Loucy (cell line): Measurements from ENCODE around the gene ACOXL.

ENCODE experiments used
- H2AFZ ChIP-seq: fragments of 200-600 bp; sonication (generic); 2 replicates; pipeline ENCODE4 v1.6.0; 2016; ENCODE audit warnings: antibody characterized with exemption, mild to moderate bottlenecking, low read length, moderate library complexity
- H3F3A ChIP-seq: fragments of 200-600 bp; 2 replicates; pipeline ENCODE4 v1.6.0; 2016; ENCODE audit warnings: antibody characterized with exemption, low read depth, mild to moderate bottlenecking
- H3K27me3 ChIP-seq: fragments of 200-600 bp; sonication (generic); 2 replicates; pipeline ENCODE4 v1.6.1; 2014; ENCODE audit warnings: low read length, mild to moderate bottlenecking; ENCODE audit not compliant: insufficient read depth, poor library complexity, severe bottlenecking
- H3K36me3 ChIP-seq: fragments of 200-600 bp; sonication (generic); 2 replicates; pipeline ENCODE4 v1.6.1; 2016; ENCODE audit warnings: low read length; ENCODE audit not compliant: insufficient read depth
- H3K4me1 ChIP-seq: fragments of 200-600 bp; sonication (generic); 2 replicates; pipeline ENCODE4 v1.5.1; 2014; ENCODE audit warnings: low read length, mild to moderate bottlenecking; ENCODE audit not compliant: insufficient read depth, poor library complexity, severe bottlenecking
- H3K4me2 ChIP-seq: fragments of 200-600 bp; sonication (generic); 2 replicates; pipeline ENCODE4 v1.6.0; 2014; ENCODE audit warnings: antibody characterized with exemption, low read length, low read depth, mild to moderate bottlenecking; ENCODE audit not compliant: poor library complexity, severe bottlenecking
- H3K4me3 ChIP-seq: fragments of 200-600 bp; sonication (generic); 2 replicates; pipeline ENCODE4 v1.5.1; 2014; ENCODE audit warnings: low read length, mild to moderate bottlenecking, mixed read lengths; ENCODE audit not compliant: poor library complexity, severe bottlenecking
- H3K79me2 ChIP-seq: fragments of 200-600 bp; sonication (generic); 2 replicates; pipeline ENCODE4 v1.6.1; 2014; ENCODE audit warnings: low read length; ENCODE audit not compliant: insufficient read depth
- H3K9ac ChIP-seq: fragments of 200-600 bp; sonication (generic); 2 replicates; pipeline ENCODE4 v1.6.0; 2014; ENCODE audit warnings: mild to moderate bottlenecking, low read depth, low read length, moderate library complexity; ENCODE audit not compliant: poor library complexity, severe bottlenecking
- H3K9me2 ChIP-seq: fragments of 200-600 bp; sonication (generic); replicated peaks from 2 replicates; pipeline ENCODE4 v1.6.1; 2016; ENCODE audit warnings: low read depth, low read length, mixed read lengths
- H3K9me3 ChIP-seq: fragments of 200-600 bp; sonication (generic); 2 replicates; pipeline ENCODE4 v1.6.1; 2014; ENCODE audit warnings: mild to moderate bottlenecking, antibody characterized with exemption, low read length, low read depth; ENCODE audit not compliant: insufficient read depth
- H4K20me1 ChIP-seq: fragments of 200-600 bp; sonication (generic); 2 replicates; pipeline ENCODE4 v1.6.0; 2014; ENCODE audit warnings: antibody characterized with exemption, low read length, mild to moderate bottlenecking; ENCODE audit not compliant: insufficient read depth, poor library complexity, severe bottlenecking
- CTCF ChIP-seq: fragments of 200-600 bp; sonication (generic); conservative IDR thresholded peaks from 2 replicates; pipeline ENCODE4 v1.5.1; 2014; ENCODE audit warnings: mild to moderate bottlenecking, antibody characterized with exemption, low read length
- EZH2phosphoT487 ChIP-seq: fragments of 200-600 bp; IDR thresholded peaks from 2 replicates; pipeline ENCODE4 v1.6.1; 2018; ENCODE audit warnings: antibody characterized with exemption, mild to moderate bottlenecking, moderate library complexity, borderline replicate concordance

Gene ACOXL

DNA sequence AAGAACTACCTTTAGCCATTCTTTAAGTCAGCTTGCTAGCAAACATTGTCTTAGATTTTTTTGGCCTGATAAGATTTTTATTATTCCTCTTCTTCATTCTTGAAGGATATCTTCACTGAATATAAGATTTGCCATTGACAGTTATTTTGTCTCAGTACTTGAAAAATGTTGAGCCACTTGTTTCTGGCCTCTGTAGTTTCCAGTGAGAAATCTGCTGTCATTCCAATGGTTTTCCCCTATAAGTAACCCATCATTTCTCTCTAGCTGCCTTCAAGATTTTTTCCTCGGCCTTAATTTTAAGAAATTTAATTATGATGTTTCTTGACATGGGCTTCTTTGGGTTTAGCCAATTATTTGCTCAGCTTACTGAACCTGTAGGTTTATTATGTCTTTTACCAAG lies 32.6 kb downstream of the ACOXL start:
- no peak overlapping the region for H2AFZ ChIP-seq
- no peak overlapping the region for H3K4me2 ChIP-seq
- H3K27me3 ChIP-seq, result no peaks in the 10 kb centered on the region
- no peak overlapping the region for H3K4me3 ChIP-seq
- TF ChIP-seq CTCF (no peak), EZH2phosphoT487 (no peak)
- H3K9me2 ChIP-seq, result no peaks in the 10 kb centered on the region
- H4K20me1 ChIP-seq, result no peaks in the 10 kb centered on the region
- H3K36me3 ChIP-seq, result no peaks in the 10 kb centered on the region; the same call in 1 of the 2 replicates
- H3K9me3 ChIP-seq, result peaks cover 8% of the 10 kb centered on the region; the same call in 1 of the 2 replicates
- no peak overlapping the region for H3K9ac ChIP-seq
- H3F3A ChIP-seq, result no peaks in the 10 kb centered on the region
- H3K4me1 ChIP-seq, result no peaks in the 10 kb centered on the region
- H3K79me2 ChIP-seq, result no peaks in the 10 kb centered on the region

DNA sequence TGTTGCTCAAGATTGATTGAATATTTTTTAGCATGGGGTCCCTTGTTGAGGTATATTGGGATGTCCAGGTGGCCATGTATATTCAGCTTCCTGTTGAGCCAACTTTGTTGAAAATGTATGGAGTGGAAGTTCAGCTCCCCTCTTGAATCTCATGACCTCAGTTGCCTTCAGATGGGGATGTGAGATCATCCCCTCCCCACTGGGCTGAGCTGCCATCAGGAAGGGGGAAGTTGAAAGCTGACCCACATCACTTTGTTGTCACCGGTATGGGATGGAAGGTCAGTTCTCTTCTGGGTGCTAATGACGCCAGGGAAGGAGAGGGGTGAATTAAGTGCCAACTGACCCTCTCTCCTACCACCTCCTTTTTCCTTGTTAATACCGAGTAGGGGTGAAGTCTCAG lies 33.9 kb downstream of the ACOXL start:
- Histone ChIP-seq H3K9ac (no peak overlapping the region), H3K9me3 (0 out of 2 replicates have a peak, but pooled peaks cover 8% of the 10 kb centered on the region), H3K27me3 (no peaks in the 10 kb centered on the region), H3K4me3 (no peak overlapping the region), H3F3A (no peaks in the 10 kb centered on the region), H3K79me2 (no peaks in the 10 kb centered on the region), H4K20me1 (no peaks in the 10 kb centered on the region), H3K4me1 (no peaks in the 10 kb centered on the region), H2AFZ (no peak overlapping the region), H3K36me3 (no peaks in the 10 kb centered on the region; the same call in 1 of the 2 replicates), H3K4me2 (no peak overlapping the region), H3K9me2 (no peaks in the 10 kb centered on the region)
- no peak for TF ChIP-seq CTCF
- no peak for TF ChIP-seq EZH2phosphoT487

DNA sequence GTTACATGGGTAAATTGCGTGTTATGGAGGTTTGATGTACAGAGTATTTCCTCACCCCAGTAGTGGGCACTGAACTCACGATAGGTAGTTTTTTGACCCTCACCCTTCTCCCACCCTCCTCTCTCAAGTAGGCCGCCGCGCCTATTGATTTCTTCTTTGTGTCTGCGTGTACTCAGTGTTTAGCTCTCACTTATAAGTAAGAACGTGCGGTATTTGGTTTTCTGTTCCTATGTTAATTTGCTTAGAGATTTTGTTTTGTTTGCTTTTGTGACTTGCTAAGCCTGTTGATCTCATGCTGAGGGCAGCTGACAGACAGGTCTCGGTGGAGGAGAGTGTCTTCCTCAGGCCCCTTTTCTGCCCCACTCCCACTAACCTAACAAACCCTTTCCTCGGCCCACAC lies 36.2 kb downstream of the ACOXL start:
- H4K20me1 ChIP-seq, result no peaks in the 10 kb centered on the region
- H3K4me1 ChIP-seq, result no peaks in the 10 kb centered on the region
- H3K9me2 ChIP-seq, result no peaks in the 10 kb centered on the region
- H3K4me3 ChIP-seq, result no peak overlapping the region
- H3K27me3 ChIP-seq, result no peaks in the 10 kb centered on the region
- TF ChIP-seq EZH2phosphoT487 (no peak), CTCF (no peak)
- 0 out of 2 replicates have a peak, but pooled peaks cover 8% of the 10 kb centered on the region for H3K9me3 ChIP-seq
- H3K9ac ChIP-seq, result no peak overlapping the region
- H3F3A ChIP-seq, result no peaks in the 10 kb centered on the region
- H2AFZ ChIP-seq, result no peak overlapping the region
- H3K4me2 ChIP-seq, result no peak overlapping the region
- H3K79me2 ChIP-seq, result no peaks in the 10 kb centered on the region
- no peaks in the 10 kb centered on the region; the same call in 1 of the 2 replicates for H3K36me3 ChIP-seq
